HEK293 (cell line): Measurements from ENCODE around the gene NAA25.

Experiments
- GLIS2 ChIP-seq: fragments of 450-650 bp; formaldehyde crosslinking; IDR thresholded peaks from 2 replicates; pipeline ENCODE4 v1.5.1; 2016; ENCODE audit warnings: missing biosample characterization, missing genetic modification characterization
- PATZ1 ChIP-seq: fragments of 450-650 bp; formaldehyde crosslinking; IDR thresholded peaks from 2 replicates; pipeline ENCODE4 v1.5.1; 2016; ENCODE audit warnings: missing biosample characterization, missing genetic modification characterization
- RBAK ChIP-seq: fragments of 450-650 bp; formaldehyde crosslinking; IDR thresholded peaks from 2 replicates; pipeline ENCODE4 v1.5.1; 2016; ENCODE audit warnings: missing biosample characterization, missing genetic modification characterization
- SCRT1 ChIP-seq: fragments of 450-650 bp; formaldehyde crosslinking; IDR thresholded peaks from 2 replicates; pipeline ENCODE4 v1.5.1; 2016; ENCODE audit warnings: missing biosample characterization, missing genetic modification characterization, borderline replicate concordance
- TCF7L2 ChIP-seq: IDR thresholded peaks from 2 replicates; pipeline ENCODE4 v1.6.1; 2011; ENCODE audit warnings: low read depth, mild to moderate bottlenecking, inconsistent platforms, low read length, moderate library complexity, borderline replicate concordance
- ZBTB7A ChIP-seq: fragments of 450-650 bp; formaldehyde crosslinking; IDR thresholded peaks from 2 replicates; pipeline ENCODE4 v1.5.1; 2016; ENCODE audit warnings: low read depth, missing biosample characterization, missing genetic modification characterization
- ZNF132 ChIP-seq: fragments of 450-650 bp; formaldehyde crosslinking; IDR thresholded peaks from 2 replicates; pipeline ENCODE4 v1.5.1; 2017; ENCODE audit warnings: missing biosample characterization, missing genetic modification characterization, borderline replicate concordance
- ZNF133 ChIP-seq: fragments of 450-650 bp; formaldehyde crosslinking; IDR thresholded peaks from 2 replicates; pipeline ENCODE4 v1.5.1; 2016; ENCODE audit warnings: missing biosample characterization, missing genetic modification characterization
- ZNF140 ChIP-seq: fragments of 450-650 bp; formaldehyde crosslinking; IDR thresholded peaks from 2 replicates; pipeline ENCODE4 v1.5.1; 2016; ENCODE audit warnings: missing biosample characterization, missing genetic modification characterization
- ZNF239 ChIP-seq: fragments of 450-650 bp; formaldehyde crosslinking; IDR thresholded peaks from 2 replicates; pipeline ENCODE4 v1.5.1; 2016; ENCODE audit warnings: missing biosample characterization, missing genetic modification characterization
- ZNF311 ChIP-seq: fragments of 450-650 bp; formaldehyde crosslinking; IDR thresholded peaks from 2 replicates; pipeline ENCODE4 v1.5.1; 2017; ENCODE audit warnings: missing biosample characterization, missing genetic modification characterization, borderline replicate concordance
- ZNF366 ChIP-seq: fragments of 450-650 bp; formaldehyde crosslinking; conservative IDR thresholded peaks from 2 replicates; pipeline ENCODE4 v1.5.1; 2016; ENCODE audit warnings: missing biosample characterization, missing genetic modification characterization
- ZNF585B ChIP-seq: fragments of 450-650 bp; formaldehyde crosslinking; IDR thresholded peaks from 2 replicates; pipeline ENCODE4 v1.5.1; 2016; ENCODE audit warnings: missing biosample characterization, missing genetic modification characterization
- ZNF596 ChIP-seq: fragments of 450-650 bp; IDR thresholded peaks from 2 replicates; pipeline ENCODE4 v1.5.0; 2018; ENCODE audit warnings: missing biosample characterization, mild to moderate bottlenecking, missing genetic modification characterization, moderate library complexity
- ZNF645 ChIP-seq: fragments of 450-650 bp; formaldehyde crosslinking; IDR thresholded peaks from 2 replicates; pipeline ENCODE4; 2016; ENCODE audit warnings: missing biosample characterization, missing genetic modification characterization
- ZNF654 ChIP-seq: fragments of 450-650 bp; formaldehyde crosslinking; IDR thresholded peaks from 2 replicates; pipeline ENCODE4 v1.5.1; 2016; ENCODE audit warnings: low read depth, missing biosample characterization, missing genetic modification characterization
- ZNF664 ChIP-seq: fragments of 450-650 bp; formaldehyde crosslinking; IDR thresholded peaks from 2 replicates; pipeline ENCODE4 v1.5.1; 2016; ENCODE audit warnings: missing biosample characterization, missing genetic modification characterization
- ZNF701 ChIP-seq: fragments of 450-650 bp; formaldehyde crosslinking; IDR thresholded peaks from 2 replicates; pipeline ENCODE4 v1.5.1; 2016; ENCODE audit warnings: missing biosample characterization, missing genetic modification characterization
- ZNF704 ChIP-seq: fragments of 450-650 bp; formaldehyde crosslinking; IDR thresholded peaks from 2 replicates; pipeline ENCODE4 v1.5.1; 2016; ENCODE audit warnings: missing biosample characterization, missing genetic modification characterization
- ZNF768 ChIP-seq: fragments of 450-650 bp; formaldehyde crosslinking; IDR thresholded peaks from 2 replicates; pipeline ENCODE4 v1.5.1; 2018; ENCODE audit warnings: missing biosample characterization, mild to moderate bottlenecking, missing genetic modification characterization
- ZNF785 ChIP-seq: fragments of 450-650 bp; formaldehyde crosslinking; IDR thresholded peaks from 2 replicates; pipeline ENCODE4 v1.5.1; 2016; ENCODE audit warnings: missing biosample characterization, missing genetic modification characterization
- ZSCAN4 ChIP-seq: fragments of 450-650 bp; formaldehyde crosslinking; IDR thresholded peaks from 2 replicates; pipeline ENCODE4 v1.5.1; 2017; ENCODE audit warnings: missing biosample characterization, missing genetic modification characterization
- TF ChIP-seq, protein P1 (sequence below): fragments of 450-650 bp; formaldehyde crosslinking; IDR thresholded peaks from 2 replicates; pipeline ENCODE4 v1.5.1; 2016; ENCODE audit warnings: missing biosample characterization, missing genetic modification characterization
- TF ChIP-seq, protein P2 (sequence below): fragments of 450-650 bp; formaldehyde crosslinking; IDR thresholded peaks from 2 replicates; pipeline ENCODE4 v1.5.1; 2016; ENCODE audit warnings: missing biosample characterization, missing genetic modification characterization
- TF ChIP-seq, protein P3 (sequence below): fragments of 450-650 bp; formaldehyde crosslinking; IDR thresholded peaks from 2 replicates; pipeline ENCODE4 v1.5.1; 2016; ENCODE audit warnings: missing biosample characterization, missing genetic modification characterization
- TF ChIP-seq, protein P4 (sequence below): fragments of 450-650 bp; formaldehyde crosslinking; IDR thresholded peaks from 2 replicates; pipeline ENCODE4 v1.5.1; 2016; ENCODE audit warnings: missing biosample characterization, missing genetic modification characterization

NAA25 gene

DNA sequence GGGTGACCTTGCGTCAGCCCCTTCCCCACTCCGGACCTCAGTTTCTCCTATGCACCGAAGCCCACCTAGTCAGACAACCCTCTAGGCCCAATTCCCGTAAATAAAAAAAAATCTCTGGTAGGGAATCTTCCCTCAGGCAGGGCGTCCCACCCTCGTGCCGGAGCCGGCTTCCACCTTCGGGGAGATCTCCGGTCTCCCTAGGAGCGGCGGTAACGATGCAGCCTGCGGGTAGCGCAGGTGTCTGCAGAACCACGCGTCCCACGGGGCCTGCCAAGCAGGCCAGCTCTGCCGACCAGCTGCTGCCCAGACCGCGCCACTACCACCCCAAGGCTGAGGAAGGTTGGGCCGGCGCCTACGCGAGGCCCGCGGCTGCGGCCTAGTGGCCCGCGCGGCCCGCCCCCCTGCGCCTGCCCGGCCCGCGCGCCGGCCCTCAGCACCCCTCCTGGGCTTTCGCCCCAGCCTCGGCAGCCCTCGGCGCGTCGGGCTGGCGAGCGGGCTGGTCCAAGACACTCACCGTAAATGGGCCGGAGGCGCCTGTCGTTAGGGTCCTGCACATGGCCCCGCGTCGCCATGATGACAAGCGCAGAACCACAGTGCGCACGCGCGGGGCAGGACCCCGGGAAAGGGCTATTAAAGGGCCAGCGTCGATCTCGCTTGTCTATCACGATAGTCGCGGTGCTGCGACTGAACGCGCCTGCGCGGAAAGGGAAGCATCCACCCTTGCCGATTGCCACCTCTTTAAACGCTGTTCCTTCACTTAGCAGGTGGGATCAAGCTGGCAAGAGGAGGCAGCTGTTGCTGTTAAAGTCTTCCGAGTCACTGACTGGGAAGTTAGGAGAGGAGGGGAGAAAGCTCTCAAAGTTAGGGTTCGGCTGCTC, at the start of gene NAA25 (continued):
- TF ChIP-seq ZNF645 (no peak), ZNF768 (tag by site-specific recombination) (no peak), ZNF140 (tag by site-specific recombination) (no peak), ZNF133 (tag by site-specific recombination) (no peak), ZNF366 (tag by site-specific recombination) (no peak), ZNF664 (tag by site-specific recombination) (no peak), GLIS2 (no peak), RBAK (tag by site-specific recombination) (no peak), ZNF239 (tag by site-specific recombination) (no peak), ZNF585B (tag by site-specific recombination) (no peak), ZNF654 (tag by site-specific recombination) (no peak), ZBTB7A (no peak), ZNF704 (tag by site-specific recombination) (no peak), ZNF596 (no peak), ZNF785 (tag by site-specific recombination) (no peak), ZNF132 (no peak), PATZ1 (tag by site-specific recombination) (no peak), TCF7L2 (no peak), ZNF311 (tag by site-specific recombination) (no peak), ZNF701 (tag by site-specific recombination) (no peak), ZSCAN4 (tag by site-specific recombination) (no peak), SCRT1 (tag by site-specific recombination) (no peak)
- TF ChIP-seq, protein P1, sequence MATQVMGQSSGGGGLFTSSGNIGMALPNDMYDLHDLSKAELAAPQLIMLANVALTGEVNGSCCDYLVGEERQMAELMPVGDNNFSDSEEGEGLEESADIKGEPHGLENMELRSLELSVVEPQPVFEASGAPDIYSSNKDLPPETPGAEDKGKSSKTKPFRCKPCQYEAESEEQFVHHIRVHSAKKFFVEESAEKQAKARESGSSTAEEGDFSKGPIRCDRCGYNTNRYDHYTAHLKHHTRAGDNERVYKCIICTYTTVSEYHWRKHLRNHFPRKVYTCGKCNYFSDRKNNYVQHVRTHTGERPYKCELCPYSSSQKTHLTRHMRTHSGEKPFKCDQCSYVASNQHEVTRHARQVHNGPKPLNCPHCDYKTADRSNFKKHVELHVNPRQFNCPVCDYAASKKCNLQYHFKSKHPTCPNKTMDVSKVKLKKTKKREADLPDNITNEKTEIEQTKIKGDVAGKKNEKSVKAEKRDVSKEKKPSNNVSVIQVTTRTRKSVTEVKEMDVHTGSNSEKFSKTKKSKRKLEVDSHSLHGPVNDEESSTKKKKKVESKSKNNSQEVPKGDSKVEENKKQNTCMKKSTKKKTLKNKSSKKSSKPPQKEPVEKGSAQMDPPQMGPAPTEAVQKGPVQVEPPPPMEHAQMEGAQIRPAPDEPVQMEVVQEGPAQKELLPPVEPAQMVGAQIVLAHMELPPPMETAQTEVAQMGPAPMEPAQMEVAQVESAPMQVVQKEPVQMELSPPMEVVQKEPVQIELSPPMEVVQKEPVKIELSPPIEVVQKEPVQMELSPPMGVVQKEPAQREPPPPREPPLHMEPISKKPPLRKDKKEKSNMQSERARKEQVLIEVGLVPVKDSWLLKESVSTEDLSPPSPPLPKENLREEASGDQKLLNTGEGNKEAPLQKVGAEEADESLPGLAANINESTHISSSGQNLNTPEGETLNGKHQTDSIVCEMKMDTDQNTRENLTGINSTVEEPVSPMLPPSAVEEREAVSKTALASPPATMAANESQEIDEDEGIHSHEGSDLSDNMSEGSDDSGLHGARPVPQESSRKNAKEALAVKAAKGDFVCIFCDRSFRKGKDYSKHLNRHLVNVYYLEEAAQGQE (tag by site-specific recombination): no peak
- TF ChIP-seq, protein P2, sequence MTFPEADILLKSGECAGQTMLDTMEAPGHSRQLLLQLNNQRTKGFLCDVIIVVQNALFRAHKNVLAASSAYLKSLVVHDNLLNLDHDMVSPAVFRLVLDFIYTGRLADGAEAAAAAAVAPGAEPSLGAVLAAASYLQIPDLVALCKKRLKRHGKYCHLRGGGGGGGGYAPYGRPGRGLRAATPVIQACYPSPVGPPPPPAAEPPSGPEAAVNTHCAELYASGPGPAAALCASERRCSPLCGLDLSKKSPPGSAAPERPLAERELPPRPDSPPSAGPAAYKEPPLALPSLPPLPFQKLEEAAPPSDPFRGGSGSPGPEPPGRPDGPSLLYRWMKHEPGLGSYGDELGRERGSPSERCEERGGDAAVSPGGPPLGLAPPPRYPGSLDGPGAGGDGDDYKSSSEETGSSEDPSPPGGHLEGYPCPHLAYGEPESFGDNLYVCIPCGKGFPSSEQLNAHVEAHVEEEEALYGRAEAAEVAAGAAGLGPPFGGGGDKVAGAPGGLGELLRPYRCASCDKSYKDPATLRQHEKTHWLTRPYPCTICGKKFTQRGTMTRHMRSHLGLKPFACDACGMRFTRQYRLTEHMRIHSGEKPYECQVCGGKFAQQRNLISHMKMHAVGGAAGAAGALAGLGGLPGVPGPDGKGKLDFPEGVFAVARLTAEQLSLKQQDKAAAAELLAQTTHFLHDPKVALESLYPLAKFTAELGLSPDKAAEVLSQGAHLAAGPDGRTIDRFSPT (tag by site-specific recombination): no peak
- TF ChIP-seq, protein P3, sequence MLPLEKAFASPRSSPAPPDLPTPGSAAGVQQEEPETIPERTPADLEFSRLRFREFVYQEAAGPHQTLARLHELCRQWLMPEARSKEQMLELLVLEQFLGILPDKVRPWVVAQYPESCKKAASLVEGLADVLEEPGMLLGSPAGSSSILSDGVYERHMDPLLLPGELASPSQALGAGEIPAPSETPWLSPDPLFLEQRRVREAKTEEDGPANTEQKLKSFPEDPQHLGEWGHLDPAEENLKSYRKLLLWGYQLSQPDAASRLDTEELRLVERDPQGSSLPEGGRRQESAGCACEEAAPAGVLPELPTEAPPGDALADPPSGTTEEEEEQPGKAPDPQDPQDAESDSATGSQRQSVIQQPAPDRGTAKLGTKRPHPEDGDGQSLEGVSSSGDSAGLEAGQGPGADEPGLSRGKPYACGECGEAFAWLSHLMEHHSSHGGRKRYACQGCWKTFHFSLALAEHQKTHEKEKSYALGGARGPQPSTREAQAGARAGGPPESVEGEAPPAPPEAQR (tag by site-specific recombination): no peak
- TF ChIP-seq, protein P4, sequence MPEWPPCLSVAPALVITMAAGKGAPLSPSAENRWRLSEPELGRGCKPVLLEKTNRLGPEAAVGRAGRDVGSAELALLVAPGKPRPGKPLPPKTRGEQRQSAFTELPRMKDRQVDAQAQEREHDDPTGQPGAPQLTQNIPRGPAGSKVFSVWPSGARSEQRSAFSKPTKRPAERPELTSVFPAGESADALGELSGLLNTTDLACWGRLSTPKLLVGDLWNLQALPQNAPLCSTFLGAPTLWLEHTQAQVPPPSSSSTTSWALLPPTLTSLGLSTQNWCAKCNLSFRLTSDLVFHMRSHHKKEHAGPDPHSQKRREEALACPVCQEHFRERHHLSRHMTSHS (tag by site-specific recombination): no peak
